A549 (cell line): Measurements from ENCODE around the gene TOP2A. TPM values are rescaled to one million over a fixed set of nuclear protein-coding genes. Genes with fewer than 3 reads are reported as not detected.

Experiments used
- ATAC-seq, 2 experiments: fragments of 200-7000 bp in 1 of 2; fragments of >200 bp in 1 of 2; cut with Nextera tagmentation in 1 of 2; cut with Tn5 transposase in 1 of 2; 3 replicates each; pipeline versions ENCODE4 v1.8.0 to v1.9.1; 2018 to 2020; ENCODE audit warnings: mild to moderate bottlenecking in 1 of 2, moderate library complexity in 1 of 2
- CTCF ChIA-PET: fragments of 300-600 bp; sonication (Branson Sonifier 250); formaldehyde crosslinking; extraction: SDS; loops from one replicate; lab custom pipeline; 2021; ENCODE audit warnings: antibody characterized with exemption, inconsistent platforms; lab: Yijun Ruan, JAX
- POLR2A ChIA-PET: fragments of 350-600 bp; formaldehyde crosslinking; extraction: SDS; loops from one replicate; lab custom pipeline; 2021; ENCODE audit warnings: antibody characterized with exemption, inconsistent platforms; lab: Yijun Ruan, JAX
- DNase-seq, 2 experiments: peaks; one replicate each; pipeline versions ENCODE4 v3.0.0 to v3.0.0-alpha.2; 2011 to 2016; ENCODE audit warnings: low read depth in 1 of 2, low spot score in 1 of 2
- FAIRE-seq: peaks from 2 replicates; lab custom pipeline; 2011; peaks lifted over from hg19 to GRCh38; lab: Jason Lieb, UNC
- H3K27ac ChIP-seq, 2 experiments: fragments of >200 bp; sonication (Bioruptor Twin); formaldehyde crosslinking; 3 replicates each; pipeline ENCODE4 v1.5.1; 2016 to 2017
- H3K4me1 ChIP-seq: fragments of >200 bp; sonication (Bioruptor Twin); formaldehyde crosslinking; 3 replicates; pipeline ENCODE4 v1.6.1; 2016
- H3K4me2 ChIP-seq: fragments of >200 bp; sonication (Bioruptor Twin); formaldehyde crosslinking; 3 replicates; pipeline ENCODE4 v1.6.1; 2016
- H3K4me3 ChIP-seq: fragments of >200 bp; sonication (Bioruptor Twin); formaldehyde crosslinking; 3 replicates; pipeline ENCODE4 v1.5.1; 2016
- H3K9me3 ChIP-seq: fragments of >200 bp; sonication (Bioruptor Twin); formaldehyde crosslinking; 3 replicates; pipeline ENCODE4 v1.6.1; 2016
- BCL3 ChIP-seq: fragments of >200 bp; sonication (Bioruptor Twin); formaldehyde crosslinking; IDR thresholded peaks from 3 replicates; pipeline ENCODE4 v1.6.1; 2016
- CBX2 ChIP-seq: fragments of 200-600 bp; sonication (generic); IDR thresholded peaks from 2 replicates; pipeline ENCODE4 v1.6.1; 2016; ENCODE audit warnings: low read depth, mild to moderate bottlenecking, borderline replicate concordance
- CEBPB ChIP-seq, 2 experiments: fragments of >200 bp in 1 of 2; sonication (Bioruptor Twin) in 1 of 2; formaldehyde crosslinking in 1 of 2; IDR thresholded peaks; 2 replicates each; pipeline ENCODE4 v1.6.1; 2012 to 2016
- CHD2 ChIP-seq: fragments of 150-350 bp; IDR thresholded peaks from 2 replicates; pipeline ENCODE4 v1.6.1; 2014; ENCODE audit warnings: low read length; ENCODE audit not compliant: partially characterized antibody
- E2F6 ChIP-seq: IDR thresholded peaks from 2 replicates; pipeline ENCODE4 v1.6.1; 2012; ENCODE audit warnings: low read depth, borderline replicate concordance
- EHF ChIP-seq: fragments of 250-450 bp; sonication (Bioruptor Pico); IDR thresholded peaks from 2 replicates; pipeline ENCODE4 v1.5.0; 2020; ENCODE audit warnings: mild to moderate bottlenecking
- HES2 ChIP-seq: fragments of >200 bp; sonication (Bioruptor Twin); formaldehyde crosslinking; IDR thresholded peaks from 2 replicates; pipeline ENCODE4 v1.6.1; 2016
- HOXB13 ChIP-seq: fragments of 250-450 bp; sonication (Bioruptor Pico); IDR thresholded peaks from 2 replicates; pipeline ENCODE4 v1.5.0; 2020; ENCODE audit warnings: low read depth, mild to moderate bottlenecking, moderate library complexity
- JUN ChIP-seq, 2 experiments: fragments of >200 bp; sonication (Bioruptor Twin); formaldehyde crosslinking; IDR thresholded peaks; 2 replicates in 1 of 2; 3 replicates in 1 of 2; pipeline ENCODE4 v1.6.1; 2016 to 2017
- MAX ChIP-seq: IDR thresholded peaks from 2 replicates; pipeline ENCODE4 v1.6.1; 2012
- POLR2A ChIP-seq: IDR thresholded peaks from 2 replicates; pipeline ENCODE4 v1.6.1; 2012; ENCODE audit warnings: mild to moderate bottlenecking, low read length
- WGBS: methylation state at CpG from one replicate; pipeline ENCODE4 v1.1.6; 2017; ENCODE audit errors: missing lambda C conversion rate; 5-methylcytosine and 5-hydroxymethylcytosine counted together
- polyA plus RNA-seq, 4 experiments: library from polyadenylated mRNA; depleted of rRNA in 3 of 4; stranded (reverse); fragments of >200 nt; fragmentation: RNase III in 1 of 4; extraction: RNeasy Plus Mini Kit Qiagen cat#74134 plus additional on column Dnase treatment in 1 of 4; gene quantifications; 2 replicates in 3 of 4; 3 replicates in 1 of 4; pipeline ENCODE4 v1.2.3, GENCODE V29; 2011 to 2017

The TOP2A gene
- polyA plus RNA-seq, 2 of the 4 experiments (the other 2 are of a cell fraction) = 226 to 416 TPM

- DNase-seq = peak; percentile 72 to 85
- CTCF ChIA-PET = interaction anchor here (0.6 to 40.3 kb wide), 6 partner anchors 12 to 280 kb away, joined by 3 to 2395 read pairs (median 5); partner anchors contain the start of genes CDC6 and RARA
- WGBS = 13% methylated on average over 32 of the region's 45 CpGs
- POLR2A ChIA-PET = interaction anchor here (1.2 to 1.6 kb wide), 3 partner anchors 10 to 29 kb away, joined by 3 to 6 read pairs (median 4); no protein-coding TSS in a partner anchor
- FAIRE-seq = peak; percentile 18
- peak in 1 of 2 experiments; percentile 36; a peak in 1 of 5 replicates for TF ChIP-seq JUN (IDR thresholded peaks at IDR 0.05)
- 0 out of 3 replicates have a peak, but pooled peaks have one; percentile 18 for TF ChIP-seq BCL3
- TF ChIP-seq E2F6 = peak; percentile 86
- no peak for TF ChIP-seq EHF (CRISPR knock-in tag)
- 0 out of 2 replicates have a peak, but pooled peaks have one; percentile 0 for TF ChIP-seq HOXB13
- no peak for TF ChIP-seq POLR2A
- TF ChIP-seq MAX = peak; percentile 96
- Histone ChIP-seq H3K9me3 (no peaks in the 10 kb centered on the region), H3K4me1 (peaks cover 89% of the 10 kb centered on the region), H3K4me2 (peak overlapping the region; percentile 97), H3K27ac (peak overlapping the region; percentile 86 to 92), H3K4me3 (peak overlapping the region; percentile 39)
- peak; percentile 14 to 52; a peak in 5 of 6 replicates for ATAC-seq
These were observed 72.3 kb downstream of the TOP2A start for GRCh38 chr17:40345161-40345993.

- POLR2A ChIA-PET = interaction anchor here (1.2 to 1.6 kb wide), 2 partner anchors 10 to 18 kb away, joined by 3 to 4 read pairs; no protein-coding TSS in a partner anchor
- peak overlapping the region; percentile 86 to 92 for H3K27ac ChIP-seq
- H3K4me3 ChIP-seq = peak overlapping the region; percentile 39
- H3K4me2 ChIP-seq = peak overlapping the region; percentile 97
- DNase-seq (no peak), FAIRE-seq (no peak), ATAC-seq (peak in 1 of 2 experiments; percentile 1; a peak in 2 of 6 replicates)
- WGBS = 79% methylated on average over 7 of the region's 7 CpGs
- CTCF ChIA-PET = interaction anchor here (11.7 to 40.3 kb wide), 2 partner anchors 13 to 32 kb away, joined by 236 to 2395 read pairs; partner anchors contain the start of genes CDC6 and RARA
- no peaks in the 10 kb centered on the region for H3K9me3 ChIP-seq
- peaks cover 84% of the 10 kb centered on the region for H3K4me1 ChIP-seq
- TF ChIP-seq CHD2 = no peak
- peak; percentile 46; the same call in 1 of the 2 replicates for TF ChIP-seq HOXB13
These were observed 73.1 kb downstream of the TOP2A start for GRCh38 chr17:40344421-40345160.

GRCh38 chr17:40343219-40344119, 74.2 kb downstream of the TOP2A start:
- ATAC-seq (no peak), DNase-seq (no peak), FAIRE-seq (no peak)
- Histone ChIP-seq H3K4me1 (peaks cover 72% of the 10 kb centered on the region), H3K9me3 (no peaks in the 10 kb centered on the region), H3K27ac (peak overlapping the region; percentile 91 to 92; a peak in 5 of 6 replicates), H3K4me2 (peak overlapping the region; percentile 97), H3K4me3 (peak overlapping the region; percentile 83)
- TF ChIP-seq HES2 = no peak
- no peak for TF ChIP-seq BCL3
- TF ChIP-seq CEBPB (IDR thresholded peaks at IDR 0.05) = 0 out of 4 replicates have a peak, but pooled peaks of 1 of the 2 experiments have one; percentile 10
- TF ChIP-seq CBX2 = no peak
- ChIA-PET CTCF (interaction anchor here (0.6 to 40.3 kb wide), 6 partner anchors 7 to 216 kb away, joined by 3 to 2395 read pairs (median 4); partner anchors contain the start of genes CDC6 and RARA), POLR2A (no interaction called here)
- WGBS = 84% methylated on average over 15 of the region's 15 CpGs
